Endothelial cell of umbilical vein (primary cell): ENCODE results near the gene UBE2Q1. TPM values are rescaled to one million over a fixed set of nuclear protein-coding genes. Genes with fewer than 3 reads are reported as not detected.

Experiments used
- BruUV-seq: library from RNA; stranded (reverse); fragments of 400-500 nt; replicated peaks from 2 replicates; lab custom pipeline; 2021; lab: Mats Ljungman, UMichigan
- CTCF ChIA-PET: fragments of 300-600, 350-600 bp; sonication (Branson Sonifier 250); formaldehyde crosslinking; loops from one replicate; lab custom pipeline; 2021; ENCODE audit warnings: antibody characterized with exemption, inconsistent platforms; lab: Charles Lee
- POLR2A ChIA-PET: fragments of 300-600, 350-600 bp; sonication (Branson Sonifier 250); formaldehyde crosslinking; loops from one replicate; lab custom pipeline; 2021; ENCODE audit warnings: antibody characterized with exemption, inconsistent platforms; lab: Charles Lee
- DNase-seq: peaks from one replicate; pipeline ENCODE4 v3.0.0-alpha.2; 2011; ENCODE audit warnings: low read depth, low spot score
- FAIRE-seq: peaks from 2 replicates; lab custom pipeline; 2011; peaks lifted over from hg19 to GRCh38; lab: Jason Lieb, UNC
- H2AFZ ChIP-seq: 2 replicates; pipeline ENCODE4 v1.6.0; 2012; ENCODE audit warnings: low read depth, low read length, control low read depth, inconsistent platforms
- H3K27ac ChIP-seq: 2 replicates; pipeline ENCODE4 v1.5.1; 2011; ENCODE audit warnings: low read depth, mild to moderate bottlenecking, control low read depth, low read length, moderate library complexity; ENCODE audit not compliant: insufficient read depth
- H3K27me3 ChIP-seq, 2 experiments: 2 replicates each; pipeline versions ENCODE4 v1.6.0 to v1.6.1; 2011; ENCODE audit warnings: low read length in 2 of 2, mixed read lengths in 1 of 2; ENCODE audit not compliant: control insufficient read depth in 2 of 2, insufficient read depth in 2 of 2
- H3K36me3 ChIP-seq, 2 experiments: 2 replicates in 1 of 2; 3 replicates in 1 of 2; pipeline ENCODE4 v1.5.1; 2011; ENCODE audit warnings: low read length in 2 of 2, mild to moderate bottlenecking in 1 of 2, moderate library complexity in 1 of 2; ENCODE audit not compliant: control insufficient read depth in 2 of 2, insufficient read depth in 2 of 2; ENCODE audit errors: extremely low read depth in 1 of 2
- H3K4me1 ChIP-seq: 3 replicates; pipeline ENCODE4 v1.5.1; 2011; ENCODE audit warnings: mild to moderate bottlenecking, low read length; ENCODE audit not compliant: control insufficient read depth, insufficient read depth; ENCODE audit errors: extremely low read depth
- H3K4me2 ChIP-seq: 2 replicates; pipeline ENCODE4 v1.6.1; 2011; ENCODE audit warnings: low read length, control low read depth, mixed read lengths; ENCODE audit not compliant: insufficient read depth
- H3K4me3 ChIP-seq, 3 experiments: fragments of 200-600 bp in 1 of 3; sonication (generic), shearing (Covaris generic) in 1 of 3; replicated peaks in 1 of 3; 2 replicates each; pipeline ENCODE4 v1.5.1; 2011 to 2016; ENCODE audit warnings: control low read depth in 3 of 3, low read length in 3 of 3, mild to moderate bottlenecking in 2 of 3, inconsistent platforms in 1 of 3, low read depth in 1 of 3, moderate library complexity in 1 of 3; ENCODE audit not compliant: insufficient read depth in 1 of 3
- H3K79me2 ChIP-seq: 2 replicates; pipeline ENCODE4 v1.6.0; 2012; ENCODE audit warnings: low read length, inconsistent platforms; ENCODE audit not compliant: control insufficient read depth, insufficient read depth
- H3K9ac ChIP-seq: replicated peaks from 2 replicates; pipeline ENCODE3; 2011; ENCODE audit warnings: low read length, control low read depth; ENCODE audit not compliant: insufficient read depth; ENCODE audit errors: extremely low read depth
- H3K9me1 ChIP-seq: replicated peaks from 3 replicates; pipeline ENCODE4 v1.6.0; 2011; ENCODE audit warnings: mild to moderate bottlenecking, low read length; ENCODE audit not compliant: control insufficient read depth, insufficient read depth; ENCODE audit errors: extremely low read depth
- H3K9me3 ChIP-seq: replicated peaks from 2 replicates; pipeline ENCODE4 v1.5.1; 2012; ENCODE audit warnings: low read length, inconsistent platforms; ENCODE audit not compliant: control insufficient read depth, insufficient read depth
- H4K20me1 ChIP-seq: replicated peaks from 2 replicates; pipeline ENCODE3; 2011; ENCODE audit warnings: mild to moderate bottlenecking, low read length; ENCODE audit not compliant: control insufficient read depth, insufficient read depth; ENCODE audit errors: extremely low read depth
- CTCF ChIP-seq, 2 donors: IDR thresholded peaks; 1 replicate in 1 of 2; 2 replicates in 1 of 2; pipeline ENCODE4 v1.5.1; 2011; ENCODE audit warnings: low read length in 2 of 2, mild to moderate bottlenecking in 2 of 2, moderate library complexity in 2 of 2, control low read depth in 1 of 2, inconsistent platforms in 1 of 2, low read depth in 1 of 2; ENCODE audit not compliant: insufficient read depth in 1 of 2; ENCODE audit errors: extremely low read depth in 1 of 2
- EZH2 ChIP-seq: IDR thresholded peaks from 2 replicates; pipeline ENCODE4 v1.6.1; 2012; ENCODE audit warnings: borderline replicate concordance, low read depth, mild to moderate bottlenecking, moderate library complexity, low read length, inconsistent platforms; ENCODE audit not compliant: severe bottlenecking
- FOS ChIP-seq: IDR thresholded peaks from 2 replicates; pipeline ENCODE4 v1.6.1; 2011; ENCODE audit warnings: mild to moderate bottlenecking, low read length, moderate library complexity, borderline replicate concordance; ENCODE audit not compliant: insufficient read depth
- GATA2 ChIP-seq: IDR thresholded peaks from 2 replicates; pipeline ENCODE4 v1.7.0; 2011; ENCODE audit warnings: low read depth, mild to moderate bottlenecking, moderate library complexity, mixed read lengths, low read length; ENCODE audit not compliant: insufficient read length, insufficient read depth
- MAX ChIP-seq: IDR thresholded peaks from 2 replicates; pipeline ENCODE4 v1.6.1; 2011; ENCODE audit not compliant: insufficient read depth, insufficient read length
- MYC ChIP-seq: IDR thresholded peaks from one replicate; pipeline ENCODE4 v1.6.1; 2011; ENCODE audit warnings: mild to moderate bottlenecking, low read depth, low read length
- POLR2A ChIP-seq: IDR thresholded peaks from 2 replicates; pipeline ENCODE4 v1.6.1; 2012; ENCODE audit warnings: low read depth, mild to moderate bottlenecking, control low read depth, low read length
- POLR2AphosphoS5 ChIP-seq: IDR thresholded peaks from 2 replicates; pipeline ENCODE4 v1.6.1; 2012; ENCODE audit warnings: low read depth, mild to moderate bottlenecking, control low read depth, low read length, moderate library complexity; ENCODE audit not compliant: insufficient read depth
- dilution Hi-C: fragments of 300-500 bp; cut with MboI; formaldehyde crosslinking; loops from one replicate; pipeline ENCODE4 v1.15.0; 2019; ENCODE audit warnings: low sequenced_read_pairs; ENCODE audit not compliant: extremely low pct_ligation_motif_present
- intact Hi-C: fragments of 100-400 bp; cut with micrococcal nuclease; formaldehyde crosslinking; loops from one replicate; pipeline ENCODE4 v1.10.0; 2022
- polyA plus RNA-seq, 4 experiments: library from polyadenylated mRNA; depleted of rRNA in 3 of 4; stranded (reverse) in 3 of 4; unstranded in 1 of 4; fragments of >200 nt; gene quantifications; 2 replicates each; pipeline versions ENCODE4 v1.2.1 to v1.2.3, GENCODE V29; 2011 to 2012; ENCODE audit warnings: missing spikeins in 1 of 4
- total RNA-seq: library from RNA; stranded (reverse); gene quantifications from 2 replicates; pipeline ENCODE4 v1.2.3, GENCODE V29; 2021

The UBE2Q1 gene
- total and polyA plus RNA-seq, 2 donors (not counting 3 experiments of a cell fraction or from before 2014, with no cell fraction given) = 16.5 to 85.4 TPM

- BruUV-seq = no TSS peak
- Histone ChIP-seq H3K36me3 (no peaks in the 10 kb centered on the region), H2AFZ (no peak overlapping the region), H3K4me3 (no peak overlapping the region), H3K9me1 (no peaks in the 10 kb centered on the region), H3K27me3 (no peaks in the 10 kb centered on the region), H3K9me3 (no peaks in the 10 kb centered on the region), H4K20me1 (no peaks in the 10 kb centered on the region), H3K27ac (no peak overlapping the region), H3K4me1 (peaks cover 16% of the 10 kb centered on the region), H3K4me2 (no peak overlapping the region), H3K79me2 (no peaks in the 10 kb centered on the region), H3K9ac (no peak overlapping the region)
- ChIA-PET CTCF (interaction anchor here (1.5 to 2.3 kb wide), 2 partner anchors 21 to 40 kb away, joined by 5 to 13 read pairs; no protein-coding TSS in a partner anchor), POLR2A (no interaction called here)
- DNase-seq (peak; percentile 66), FAIRE-seq (no peak)
- intact Hi-C loops = no loop called here
- dilution Hi-C loops = no loop called here
- TF ChIP-seq MAX = no peak
- no peak for TF ChIP-seq POLR2A
- TF ChIP-seq EZH2 = no peak
- TF ChIP-seq FOS = no peak
- TF ChIP-seq POLR2AphosphoS5 = no peak
- no peak for TF ChIP-seq CTCF (IDR thresholded peaks at IDR 0.05; ENCODE audit: extremely low read depth in 1 of 2, insufficient read depth in 1 of 2, low read depth in 1 of 2, low read length in 2 of 2)
- no peak for TF ChIP-seq MYC
- no peak for TF ChIP-seq GATA2
Observed at GRCh38 chr1:154524881-154525280, 33.6 kb downstream of the UBE2Q1 start.
